Glomerular visceral epithelial cell (primary cell): Measurements from ENCODE around the gene ALOX12B.
"Not testable (repeated sequence)": the region's sequence is repeated elsewhere in the genome, so short reads cannot be mapped to it uniquely, and the experiment has no call there.

Experiments used
- DNase-seq: peaks from one replicate; pipeline ENCODE4 v3.0.0-alpha.2; 2016; ENCODE audit errors: extremely low spot score

Gene ALOX12B

DNA sequence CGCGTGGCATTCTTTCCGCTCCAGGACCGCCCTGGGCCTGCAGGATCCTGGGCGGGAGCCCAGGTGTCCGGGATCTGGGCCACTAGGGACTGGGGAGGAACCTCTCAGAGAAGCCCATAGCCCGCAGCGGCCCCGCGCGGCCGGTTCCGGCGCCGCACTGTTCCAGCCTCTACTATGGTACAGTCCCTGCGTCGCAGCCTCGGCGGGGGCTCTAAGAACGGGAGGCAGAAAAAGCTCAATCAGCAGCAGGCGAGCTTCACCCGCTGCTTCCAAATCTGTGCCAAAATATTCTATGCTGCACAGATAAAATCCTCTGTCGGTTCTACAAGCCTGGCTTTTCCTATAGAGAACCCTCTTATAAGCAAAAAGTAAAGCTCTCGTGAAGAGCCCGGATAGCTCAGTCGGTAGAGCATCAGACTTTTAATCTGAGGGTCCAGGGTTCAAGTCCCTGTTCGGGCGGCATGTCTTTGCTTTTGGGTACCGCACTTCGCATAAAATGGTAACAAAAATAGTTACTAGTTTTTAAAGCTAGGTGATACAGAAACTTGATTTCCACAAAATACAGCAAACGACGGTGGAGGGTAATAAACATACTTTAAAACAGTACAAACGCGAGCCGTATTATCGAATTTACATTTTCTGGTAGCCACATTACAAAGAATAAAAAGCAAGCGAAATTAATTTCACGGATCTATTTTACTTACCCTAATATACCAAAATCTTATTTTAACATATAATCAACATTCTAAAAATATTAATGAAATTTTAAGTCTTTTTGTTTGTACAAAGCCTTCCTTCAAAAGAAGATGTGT, 31.5 kb upstream of the ALOX12B start:
- peak; percentile 87 for DNase-seq

DNA sequence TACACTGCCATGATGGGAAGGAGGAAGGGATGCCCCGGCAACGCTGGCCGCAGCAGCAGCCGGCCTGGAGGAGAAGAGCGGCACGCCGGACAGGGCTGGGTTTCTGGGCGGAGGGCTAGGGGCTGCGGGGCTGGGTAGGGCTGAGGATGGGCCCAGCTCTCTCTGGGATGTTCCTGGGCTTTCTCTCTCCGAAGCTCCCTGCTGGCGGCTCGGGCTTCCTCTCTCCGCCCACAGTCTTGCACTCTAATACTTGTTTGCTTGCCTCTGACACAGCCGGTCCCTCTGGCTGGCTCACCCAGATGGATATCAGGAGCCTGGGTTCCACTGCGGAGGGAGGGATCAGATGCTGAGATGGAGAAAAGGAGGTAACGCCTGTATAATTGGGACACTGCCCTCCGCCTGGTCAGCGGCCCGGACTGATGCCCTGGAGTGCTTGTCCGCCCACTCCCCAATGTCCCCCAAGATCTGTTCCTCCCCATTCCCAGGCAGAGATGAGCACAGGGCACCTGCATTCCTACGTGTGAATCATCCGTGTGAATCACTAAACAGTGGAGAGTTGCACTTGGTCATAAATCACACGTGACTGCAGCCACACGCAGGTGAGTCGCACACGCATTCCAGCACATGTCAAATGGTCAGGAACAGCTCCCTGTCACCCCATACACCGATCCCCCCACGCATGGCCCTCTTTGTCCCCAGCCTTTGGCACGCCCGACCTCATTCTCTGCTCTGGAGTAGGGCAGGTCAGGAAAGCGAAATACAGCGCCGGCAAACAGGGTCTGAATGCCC, 30.7 kb upstream of the ALOX12B start, which contains the start of gene ALOXE3:
Gene ALOXE3, minus strand, starts transcription at position 535 of the 789 bp plus-strand sequence. Its CDS starts 524 bp downstream, at position 11.
- peak; percentile 66 for DNase-seq

DNA sequence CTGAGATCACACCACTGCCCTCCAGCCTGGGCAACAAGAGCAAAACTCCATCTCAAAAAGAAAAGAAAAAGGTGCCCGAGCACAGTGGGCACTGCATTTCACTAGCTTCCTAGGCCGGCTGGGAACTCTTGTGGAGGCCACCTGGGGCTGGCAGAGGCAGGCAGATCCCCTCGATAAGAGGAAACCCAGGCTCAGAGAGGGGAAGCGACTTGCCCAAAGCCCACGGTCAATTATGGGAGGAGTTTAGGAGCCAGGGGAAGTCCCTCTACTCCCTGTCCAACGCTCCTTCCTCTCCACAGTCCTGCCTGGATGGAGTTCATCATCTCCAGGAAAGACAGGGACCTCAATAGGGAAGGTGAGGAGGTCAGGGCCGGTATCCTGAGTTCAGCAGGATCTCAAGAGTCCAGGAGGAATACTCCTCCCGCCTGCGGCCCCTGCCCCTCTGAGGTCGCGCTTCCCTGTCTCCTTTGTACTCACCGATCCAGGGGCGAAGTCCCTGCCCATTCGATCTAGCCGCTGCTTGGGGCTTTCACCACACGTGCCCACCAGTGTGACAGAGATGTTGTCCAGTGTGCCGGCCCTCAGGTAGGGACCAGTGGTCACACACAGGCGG, 30.0 kb upstream of the ALOX12B start:
- no peak for DNase-seq

DNA sequence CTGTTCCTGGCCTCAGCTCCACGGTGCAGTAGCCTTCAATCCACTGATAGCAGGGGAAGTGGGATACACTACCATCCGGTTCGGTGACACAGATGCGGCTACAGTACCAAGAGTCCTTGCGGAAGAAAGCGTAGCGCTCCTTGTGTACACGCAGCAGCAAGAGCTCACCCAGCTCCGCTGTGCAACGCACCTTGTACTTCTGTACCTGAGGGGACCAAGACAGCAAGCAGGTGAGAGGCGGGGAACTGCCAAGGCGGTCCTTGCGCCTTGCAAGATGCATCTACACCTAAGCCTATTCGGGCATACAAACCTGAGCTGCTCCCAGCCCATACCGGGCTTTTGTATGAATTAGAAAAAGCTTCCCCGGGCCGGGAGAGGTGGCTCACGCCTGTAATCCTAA, 29.3 kb upstream of the ALOX12B start:
- DNase-seq, result no peak

DNA sequence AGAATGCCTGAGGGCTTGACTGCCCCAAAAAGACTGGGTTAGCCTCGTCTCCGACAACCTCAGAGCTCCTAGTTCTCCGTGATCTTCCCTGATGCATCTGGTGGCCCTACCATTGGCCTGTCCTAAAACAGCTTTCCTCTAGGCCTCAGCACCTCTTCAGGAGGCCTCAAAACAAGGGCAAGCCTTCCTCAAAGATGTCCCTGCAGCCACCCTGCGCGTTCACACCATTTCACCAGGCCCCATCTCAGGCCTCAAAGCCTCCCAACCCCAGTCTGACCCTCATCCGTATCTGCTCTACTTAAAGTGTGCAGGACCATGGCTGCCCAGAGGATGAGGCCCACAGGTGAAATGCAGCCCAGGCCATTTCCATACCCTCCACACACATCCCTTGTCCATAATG, 23.4 kb upstream of the ALOX12B start:
- DNase-seq, result no peak

DNA sequence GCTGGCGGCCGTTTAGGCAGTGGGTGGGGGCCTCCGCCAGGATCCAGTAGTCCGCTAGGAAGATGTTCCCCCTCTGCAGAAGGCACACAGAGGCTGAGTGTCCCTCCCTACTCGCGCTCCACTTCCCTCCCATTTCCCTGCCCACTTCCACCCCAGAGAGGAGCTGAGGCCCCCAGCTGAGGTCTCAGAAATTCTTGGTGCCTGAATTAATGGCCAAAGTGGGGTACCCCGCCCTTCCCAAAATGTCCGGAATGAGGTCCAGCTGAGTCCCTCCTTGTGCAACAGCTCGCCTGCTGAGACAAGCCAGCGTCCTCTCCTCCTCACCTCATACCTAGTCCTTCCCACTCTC, 22.9 kb upstream of the ALOX12B start:
- DNase-seq, result no peak

DNA sequence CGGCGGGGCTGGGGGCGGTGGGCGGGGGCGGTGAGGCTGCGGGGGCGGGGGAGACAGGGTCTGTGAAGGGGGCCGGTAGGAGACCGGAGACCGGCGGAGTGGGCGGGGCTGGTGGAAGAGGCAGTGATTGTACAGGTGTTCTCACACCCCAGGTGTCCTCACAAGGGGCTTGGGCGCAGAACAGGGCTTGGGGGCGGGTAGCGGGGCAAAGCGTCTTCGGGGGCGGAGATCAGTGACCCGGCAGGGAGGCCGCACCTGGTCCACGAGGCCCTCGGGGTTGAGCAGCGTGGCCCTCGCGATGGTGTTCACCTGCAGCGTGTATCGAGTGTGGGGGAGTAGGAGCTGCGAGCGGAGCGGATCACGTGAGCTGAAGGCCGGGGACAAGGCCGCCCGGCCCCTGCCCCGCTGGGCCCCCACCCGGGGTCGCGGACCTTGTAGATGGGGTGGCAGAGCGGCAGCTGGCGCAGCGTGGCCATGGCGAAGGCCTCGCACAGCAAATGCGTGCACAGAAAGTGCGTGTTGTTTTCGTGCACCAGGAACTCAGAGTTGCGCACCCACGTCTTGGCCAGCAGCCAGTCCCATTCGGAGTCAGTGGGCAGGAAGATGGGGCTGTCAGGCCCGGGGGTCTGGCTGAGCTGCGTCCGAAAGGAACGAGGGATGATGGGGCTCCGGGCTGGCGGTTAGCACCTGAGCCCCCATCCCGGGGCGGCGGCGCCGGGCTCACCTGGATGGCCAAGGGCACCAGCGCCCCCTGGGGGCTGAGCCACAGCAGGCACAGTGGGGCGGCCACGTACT, 22.3 kb upstream of the ALOX12B start:
- peak; percentile 33 for DNase-seq

DNA sequence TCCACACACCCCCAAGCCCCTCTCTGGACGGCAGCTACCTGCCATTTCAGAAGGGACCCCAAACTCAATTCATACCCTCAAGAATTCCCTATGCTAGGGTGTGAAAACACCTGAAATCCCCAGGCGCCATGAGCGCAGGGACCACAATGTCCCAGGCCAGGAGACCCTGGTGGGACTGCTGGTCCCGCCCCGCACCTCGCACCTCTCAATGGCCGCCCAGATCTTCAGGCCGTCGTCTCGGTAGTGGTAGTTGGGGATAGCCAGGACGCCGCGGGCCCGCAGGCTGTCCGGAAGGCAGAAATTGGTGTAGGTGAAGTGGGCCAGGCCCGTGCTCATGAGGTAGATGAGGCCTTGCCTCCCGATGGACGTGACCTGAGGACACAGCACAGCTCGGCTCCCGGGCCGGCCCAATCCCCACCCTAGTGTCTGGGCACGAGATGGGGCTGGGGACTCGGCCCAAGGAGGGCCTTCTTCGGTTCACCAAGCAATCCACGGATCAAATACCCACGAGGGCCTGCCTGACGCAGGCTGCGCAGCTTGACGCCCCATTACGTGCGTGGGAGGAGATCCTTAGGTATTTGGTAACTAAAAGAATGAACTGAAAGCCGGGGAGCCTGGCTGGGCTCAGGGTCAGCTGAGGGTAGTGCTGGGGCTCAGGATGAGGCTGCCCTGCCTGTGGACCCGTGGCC, 21.6 kb upstream of the ALOX12B start:
- DNase-seq, result no peak

DNA sequence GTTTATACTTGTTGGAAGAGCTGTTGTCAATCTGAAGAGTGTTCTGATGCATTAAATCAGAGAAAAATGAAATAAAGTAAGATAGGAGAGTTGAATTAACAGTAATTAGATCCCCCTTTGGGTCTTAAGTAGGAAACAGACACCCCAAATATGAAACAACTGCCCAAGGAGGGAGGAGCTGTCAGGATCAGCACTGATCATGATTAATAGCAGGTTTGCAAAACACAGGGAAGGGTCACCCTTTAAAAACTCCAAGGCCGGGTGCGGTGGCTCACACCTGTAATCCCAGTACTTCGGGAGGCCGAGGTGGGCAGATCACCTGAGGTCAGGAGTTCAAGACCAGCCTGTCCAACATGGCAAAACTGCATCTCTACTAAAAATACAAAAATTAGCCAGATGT, 19.5 kb upstream of the ALOX12B start:
- not testable (repeated sequence) for DNase-seq

DNA sequence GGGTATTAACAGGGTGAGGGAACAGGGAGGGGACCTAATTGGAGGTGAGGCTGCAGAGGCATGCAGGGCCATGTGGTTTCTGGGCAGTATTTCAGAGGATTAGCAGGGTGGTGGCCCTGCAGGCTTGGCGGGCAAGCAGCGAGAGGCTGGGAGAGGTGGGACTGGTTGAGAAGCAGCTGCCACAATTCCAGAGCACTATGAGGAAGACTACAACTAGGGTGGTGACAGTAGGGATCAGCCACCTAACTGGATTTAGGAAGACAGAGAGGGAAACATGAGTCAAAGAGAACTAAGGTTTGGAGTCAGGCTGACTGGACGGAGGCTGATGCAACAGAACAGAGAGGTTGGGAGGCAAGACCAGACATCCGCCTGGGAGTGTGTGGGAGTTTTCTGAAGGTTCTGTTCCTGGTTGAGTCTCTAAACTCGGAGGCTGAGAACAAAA, 18.5 kb upstream of the ALOX12B start:
- DNase-seq, result no peak

DNA sequence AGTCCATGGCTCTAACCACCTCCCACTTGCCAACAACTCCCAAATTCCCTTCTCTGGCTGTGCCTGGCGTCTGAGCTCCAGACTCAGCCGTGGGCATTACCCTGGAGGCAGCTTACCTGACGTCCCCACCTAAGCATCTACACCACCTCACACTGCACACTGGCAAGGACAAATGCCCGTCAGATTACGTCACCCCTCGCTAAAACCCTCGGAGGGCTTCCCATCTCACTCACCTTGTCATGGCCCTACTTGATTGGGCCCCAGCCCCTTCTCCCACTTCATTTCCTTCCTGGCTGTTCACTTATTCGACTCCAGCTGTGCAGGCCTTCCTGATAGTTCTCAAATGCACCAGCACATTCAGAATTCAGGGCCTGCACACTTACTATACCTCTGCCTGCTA, 17.4 kb upstream of the ALOX12B start:
- no peak for DNase-seq

DNA sequence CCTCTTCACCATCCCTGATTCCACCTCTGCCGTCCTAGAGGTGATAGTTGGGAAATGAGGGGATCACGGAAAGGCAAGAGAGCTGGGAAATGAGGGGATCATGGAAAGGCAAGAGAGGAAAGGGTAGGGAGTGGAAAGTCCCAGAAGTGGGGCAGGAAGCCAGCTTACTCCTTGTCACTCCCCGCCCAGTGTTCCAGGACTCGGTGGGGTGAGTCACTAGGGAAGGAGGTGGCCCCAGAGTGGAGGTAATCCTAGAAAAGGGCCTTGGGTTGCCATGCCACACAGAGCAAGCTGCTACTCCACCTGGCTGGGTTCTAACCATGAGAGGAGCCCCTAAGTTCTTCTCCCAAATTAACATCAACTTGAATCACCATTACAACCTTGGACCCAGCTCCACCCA, 16.0 kb upstream of the ALOX12B start:
- no peak for DNase-seq

DNA sequence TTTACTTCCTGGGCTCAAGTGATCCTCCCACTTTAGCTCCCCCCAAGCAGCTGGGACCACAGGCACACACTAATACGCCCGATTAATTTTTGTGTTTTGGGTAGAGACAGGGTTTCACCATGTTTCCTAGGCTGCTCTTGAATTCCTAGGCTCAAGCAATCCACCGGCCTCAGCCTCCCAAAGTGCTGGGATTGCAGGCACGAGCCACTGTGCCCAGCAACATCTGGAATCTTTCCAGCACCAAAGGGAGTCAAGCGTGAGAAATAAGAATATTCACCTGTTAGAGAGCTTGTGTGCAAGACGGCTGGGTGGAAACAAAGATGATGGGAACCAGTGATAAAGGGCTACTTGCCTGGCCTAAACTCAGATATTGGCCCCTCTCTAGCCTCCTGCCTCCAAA, 14.2 kb upstream of the ALOX12B start:
- no peak for DNase-seq

DNA sequence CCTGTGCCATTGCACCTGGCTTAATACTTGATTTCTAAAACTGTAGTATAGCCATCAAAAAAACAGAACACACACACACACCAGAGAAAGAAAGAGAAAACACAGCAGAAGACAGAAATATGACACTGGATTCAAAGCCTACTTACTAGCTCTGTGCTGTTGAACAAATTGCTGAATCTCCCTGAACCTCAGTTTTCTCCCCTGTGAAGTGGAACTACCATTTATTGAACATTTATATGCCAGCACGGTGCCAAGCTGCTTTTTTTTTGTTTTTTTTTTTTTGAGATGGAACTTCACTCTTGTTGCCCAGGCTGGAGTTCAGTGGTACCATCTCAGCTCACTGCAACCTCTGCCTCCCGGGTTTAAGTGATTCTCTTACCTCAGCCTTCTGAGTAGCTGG, 13.2 kb upstream of the ALOX12B start:
- DNase-seq, result no peak

DNA sequence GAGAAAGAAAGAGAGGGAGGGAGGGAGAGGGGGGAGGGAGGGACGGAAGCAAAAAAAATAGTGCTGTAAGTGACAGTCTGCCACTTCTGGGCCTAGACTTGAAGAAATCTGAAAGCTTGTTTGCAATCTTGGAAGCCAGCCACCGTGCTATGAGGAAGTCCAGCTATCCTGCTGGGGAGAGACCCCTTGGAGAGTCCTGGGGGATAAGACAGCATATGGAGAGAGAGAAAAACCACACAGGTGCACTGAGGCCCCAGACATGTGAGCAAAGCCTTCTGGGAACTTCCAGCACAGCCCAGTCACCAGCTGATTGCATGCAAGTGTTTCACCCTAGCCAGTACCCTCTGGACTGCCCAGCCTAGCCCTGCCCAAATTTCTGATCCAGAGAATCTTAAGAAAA, 12.6 kb upstream of the ALOX12B start:
- no peak for DNase-seq

DNA sequence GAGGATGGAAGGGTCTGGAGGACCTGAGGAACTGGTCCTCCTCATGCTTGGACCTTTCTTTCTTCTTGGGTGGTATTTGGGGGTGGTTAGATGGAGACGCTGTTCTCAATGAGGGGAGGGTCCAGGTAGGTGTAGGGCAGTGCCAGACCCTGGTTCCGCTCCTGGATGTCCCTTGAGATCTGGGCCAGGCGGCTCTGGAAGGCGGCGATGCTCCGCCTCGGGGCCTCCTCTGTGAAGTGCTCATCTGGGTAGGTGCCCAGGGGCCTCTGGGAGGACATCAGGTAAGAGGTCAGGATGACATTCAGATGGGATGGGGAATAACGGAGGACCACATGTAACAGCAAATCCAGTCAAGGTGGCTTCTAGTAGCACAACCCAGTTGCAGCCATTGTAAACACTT, 9.0 kb upstream of the ALOX12B start:
- DNase-seq, result no peak

DNA sequence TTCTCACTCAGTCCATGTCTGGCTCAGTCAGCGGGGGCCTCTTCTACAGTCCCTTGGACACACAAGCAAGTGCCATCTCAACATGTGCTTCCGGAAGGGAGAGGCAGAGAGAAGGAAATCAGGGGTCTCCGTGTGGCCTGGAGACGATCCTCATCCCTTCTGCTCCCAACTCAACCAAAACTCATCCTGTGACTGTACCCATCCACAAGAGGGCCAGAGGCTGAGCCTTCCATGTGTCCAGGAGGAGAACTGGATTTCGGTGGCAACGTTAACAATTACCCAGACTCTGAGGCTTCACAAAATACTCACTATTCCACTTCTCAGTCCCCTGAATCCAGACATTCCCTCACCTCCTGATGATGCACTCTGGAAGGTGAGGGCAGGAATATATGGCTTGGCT, 7.8 kb upstream of the ALOX12B start:
- no peak for DNase-seq

DNA sequence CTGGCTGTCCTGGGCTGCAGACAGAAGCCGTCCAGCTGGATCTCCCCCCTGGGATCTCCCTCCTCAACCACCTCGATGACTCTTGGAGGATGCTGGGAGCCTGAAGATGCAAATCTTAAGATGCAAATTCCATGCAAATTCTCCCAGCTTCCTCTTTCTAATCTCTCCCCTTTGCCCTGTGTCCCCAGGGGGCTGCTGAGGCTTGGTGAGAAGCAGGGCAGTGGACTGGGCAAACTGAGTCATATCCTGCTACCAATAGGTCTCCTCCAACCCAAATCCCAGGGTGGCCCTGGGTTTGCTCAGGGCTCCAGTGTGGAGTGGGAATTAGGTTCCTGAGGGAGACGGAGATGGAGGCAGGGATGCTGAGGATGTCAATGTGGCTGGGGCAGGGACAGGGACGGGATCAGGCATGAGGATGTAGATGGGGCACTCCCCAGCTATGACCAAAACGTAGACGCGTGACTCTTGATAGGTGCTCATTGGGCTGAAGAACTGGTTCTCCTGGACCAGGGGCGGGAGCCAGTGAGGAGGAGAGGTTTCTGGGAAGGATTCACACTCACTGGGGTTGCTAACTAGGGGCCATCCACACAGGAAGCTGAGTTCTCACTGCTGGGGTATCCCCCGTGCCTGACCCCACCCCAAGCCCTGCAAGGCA, 3.6 kb upstream of the ALOX12B start:
- DNase-seq, result no peak

DNA sequence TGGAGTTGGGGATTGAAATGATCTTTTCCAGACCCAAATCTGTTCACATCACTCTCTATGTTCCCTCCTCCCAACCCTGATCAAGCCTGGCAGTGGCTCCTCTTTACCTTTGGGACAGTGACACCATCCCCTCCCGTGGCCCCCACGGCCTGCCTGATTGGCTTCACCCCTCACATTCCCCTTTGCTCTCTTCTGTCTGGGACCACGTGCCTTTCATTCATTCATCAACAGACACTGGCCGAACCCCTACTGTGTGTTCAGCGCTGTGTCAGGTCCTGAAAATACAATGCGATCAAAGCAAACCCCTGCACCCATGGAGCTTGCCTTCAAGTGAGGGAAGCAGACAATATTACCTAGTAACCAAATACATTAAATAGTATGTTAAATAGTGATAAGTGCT, 2.2 kb upstream of the ALOX12B start:
- no peak for DNase-seq

DNA sequence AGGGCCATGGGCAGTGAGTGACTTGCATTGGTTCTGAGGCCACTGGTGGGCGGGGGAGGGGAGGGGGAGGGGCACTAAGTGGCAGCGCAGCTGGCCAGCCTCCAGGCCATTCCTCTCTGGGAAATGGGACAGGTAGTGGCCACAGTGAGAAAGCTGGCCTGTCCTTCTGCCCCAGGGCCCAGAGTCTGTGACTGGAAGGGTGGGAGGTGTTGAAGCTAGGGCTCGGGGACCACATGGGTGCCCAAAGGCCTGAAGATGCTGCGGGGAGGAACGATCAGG, 375 bp upstream of the ALOX12B start:
- DNase-seq, result no peak

DNA sequence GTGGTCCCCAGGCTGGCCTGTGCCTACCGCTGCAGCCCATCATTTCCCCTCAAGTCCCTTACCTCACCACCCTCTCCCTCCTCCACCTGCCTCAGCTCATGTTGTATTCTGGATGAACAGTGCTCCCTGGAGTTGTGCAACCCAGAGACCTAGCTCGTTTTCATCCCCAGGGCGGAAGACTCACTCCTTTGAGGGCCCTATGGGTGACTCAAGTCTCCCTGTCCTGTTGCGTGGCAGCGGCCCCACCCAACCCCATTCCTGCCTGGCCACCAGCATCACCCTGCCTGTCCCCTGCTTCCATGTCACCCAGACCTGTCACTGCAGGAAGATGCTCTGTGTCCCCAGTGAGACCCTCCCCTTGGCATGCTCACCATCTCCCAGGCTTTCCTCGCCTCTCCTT, 3.3 kb downstream of the ALOX12B start:
- no peak for DNase-seq
